SHP77 (cell line): ENCODE results near the gene QSOX1.
"Not testable (repeated sequence)": the region's sequence is repeated elsewhere in the genome, so short reads cannot be mapped to it uniquely, and the experiment has no call there.

Experiments
- DNase-seq, 2 experiments: peaks; one replicate each; lab custom pipeline; 2025; lab: John Stamatoyannopoulos, UW

Gene QSOX1

GRCh38 chr1:180192172-180192571 lies 37.5 kb downstream of the QSOX1 start:
- no peak for DNase-seq

GRCh38 chr1:180193141-180194047 lies 38.7 kb downstream of the QSOX1 start:
- DNase-seq, result no peak

GRCh38 chr1:180194048-180194425 lies 39.4 kb downstream of the QSOX1 start:
- DNase-seq, result no peak

GRCh38 chr1:180194546-180195207 lies 40.0 kb downstream of the QSOX1 start:
- no peak for DNase-seq

- DNase-seq, result no peak
Measured at GRCh38 chr1:180195401-180195800, 40.7 kb downstream of the QSOX1 start.

GRCh38 chr1:180195916-180196315 lies 41.2 kb downstream of the QSOX1 start:
- DNase-seq, result no peak

GRCh38 chr1:180196436-180197003 lies 41.9 kb downstream of the QSOX1 start:
- no peak for DNase-seq

GRCh38 chr1:180197231-180197630 lies 42.6 kb downstream of the QSOX1 start:
- no peak for DNase-seq

GRCh38 chr1:180198196-180198595 lies 43.5 kb downstream of the QSOX1 start:
- no peak for DNase-seq

GRCh38 chr1:180198611-180199010 lies 43.9 kb downstream of the QSOX1 start:
- no peak for DNase-seq

GRCh38 chr1:180199018-180199417 lies 44.3 kb downstream of the QSOX1 start:
- DNase-seq, result no peak

GRCh38 chr1:180201451-180202200 lies 47.0 kb downstream of the QSOX1 start:
- no peak for DNase-seq

- DNase-seq, result not testable (repeated sequence)
Measured at GRCh38 chr1:180202588-180202987, 47.9 kb downstream of the QSOX1 start.

- no peak for DNase-seq
Measured at GRCh38 chr1:180204231-180204630, 49.6 kb downstream of the QSOX1 start.

GRCh38 chr1:180206581-180206980 lies 51.9 kb downstream of the QSOX1 start:
- DNase-seq, result no peak

GRCh38 chr1:180208264-180208663 lies 53.6 kb downstream of the QSOX1 start:
- DNase-seq, result no peak

GRCh38 chr1:180210008-180210620 lies 55.4 kb downstream of the QSOX1 start:
- no peak for DNase-seq

- no peak for DNase-seq
Measured at GRCh38 chr1:180211156-180211859, 56.6 kb downstream of the QSOX1 start.

GRCh38 chr1:180211860-180212229 lies 57.2 kb downstream of the QSOX1 start:
- DNase-seq, result no peak

GRCh38 chr1:180213401-180214170 lies 58.9 kb downstream of the QSOX1 start:
- no peak for DNase-seq
